ENCODE data around the gene FAM168A. TPM values are rescaled to one million over a fixed set of nuclear protein-coding genes. Genes with fewer than 3 reads are reported as not detected.

Gene FAM168A
- total and polyA plus RNA-seq, 2 of the 8 experiments (the other 6 are each of a cell fraction or from before 2014, with no cell fraction given) = 17.1 to 21.6 TPM

DNA sequence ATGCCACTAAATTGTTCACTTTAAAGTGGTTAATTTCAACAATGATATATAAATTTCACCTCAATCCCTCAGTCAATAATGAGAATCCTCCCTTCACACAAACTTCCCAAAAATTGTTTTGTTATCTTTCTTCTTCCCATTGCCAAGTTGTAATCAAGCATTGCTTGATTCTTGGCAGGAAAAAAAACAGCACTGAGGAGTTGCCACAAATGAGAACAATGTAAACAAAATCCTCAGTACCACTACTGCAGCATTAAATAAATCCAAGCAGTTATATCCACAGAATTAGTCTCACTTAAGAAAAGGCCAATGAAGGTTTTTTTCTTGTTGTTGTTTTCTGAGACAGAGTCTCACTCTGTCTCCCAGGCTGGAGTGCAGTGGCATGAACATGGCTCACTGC lies 38.2 kb downstream of the FAM168A start (continued):
- TF ChIP-seq SUZ12 (IDR thresholded peaks at IDR 0.05; ENCODE audit: low read length) = no peak

Data from H1 (cell line).